Measurements from ENCODE around the gene MACC1.

MACC1 gene

GRCh38 chr7:20227291-20227795 lies 10.2 kb upstream of the MACC1 start:
- Histone ChIP-seq H3K9ac (ENCODE audit: low read depth, low read length) (no peak overlapping the region), H3K4me3 (ENCODE audit: low read depth, low read length) (no peak overlapping the region), H3K9me3 (ENCODE audit: control insufficient read depth, insufficient read depth, low read length) (no peaks in the 10 kb centered on the region), H3K4me1 (ENCODE audit: control insufficient read depth, insufficient read depth, low read length) (no peaks in the 10 kb centered on the region), H3K36me3 (ENCODE audit: control insufficient read depth, insufficient read depth, low read length) (no peaks in the 10 kb centered on the region), H3K27me3 (ENCODE audit: control insufficient read depth, insufficient read depth, low read length) (no peaks in the 10 kb centered on the region)

- no peak overlapping the region for H3K9ac ChIP-seq (ENCODE audit: low read depth, low read length)
- H3K36me3 ChIP-seq (ENCODE audit: control insufficient read depth, insufficient read depth, low read length): no peaks in the 10 kb centered on the region
- no peaks in the 10 kb centered on the region for H3K4me1 ChIP-seq (ENCODE audit: control insufficient read depth, insufficient read depth, low read length)
- H3K4me3 ChIP-seq (ENCODE audit: low read depth, low read length): no peak overlapping the region
- H3K27me3 ChIP-seq (ENCODE audit: control insufficient read depth, insufficient read depth, low read length): no peaks in the 10 kb centered on the region
- no peaks in the 10 kb centered on the region for H3K9me3 ChIP-seq (ENCODE audit: control insufficient read depth, insufficient read depth, low read length)
Measured at GRCh38 chr7:20226860-20227259, 9.7 kb upstream of the MACC1 start.

GRCh38 chr7:20225384-20225783 lies 8.2 kb upstream of the MACC1 start:
- Histone ChIP-seq H3K27me3 (ENCODE audit: control insufficient read depth, insufficient read depth, low read length) (no peaks in the 10 kb centered on the region), H3K4me1 (ENCODE audit: control insufficient read depth, insufficient read depth, low read length) (peaks cover 1% of the 10 kb centered on the region), H3K9ac (ENCODE audit: low read depth, low read length) (no peak overlapping the region), H3K36me3 (ENCODE audit: control insufficient read depth, insufficient read depth, low read length) (no peaks in the 10 kb centered on the region), H3K4me3 (ENCODE audit: low read depth, low read length) (no peak overlapping the region), H3K9me3 (ENCODE audit: control insufficient read depth, insufficient read depth, low read length) (no peaks in the 10 kb centered on the region)

- Histone ChIP-seq H3K27me3 (ENCODE audit: control insufficient read depth, insufficient read depth, low read length) (no peaks in the 10 kb centered on the region), H3K36me3 (ENCODE audit: control insufficient read depth, insufficient read depth, low read length) (no peaks in the 10 kb centered on the region), H3K4me1 (ENCODE audit: control insufficient read depth, insufficient read depth, low read length) (peaks cover 13% of the 10 kb centered on the region), H3K9me3 (ENCODE audit: control insufficient read depth, insufficient read depth, low read length) (no peaks in the 10 kb centered on the region), H3K9ac (ENCODE audit: low read depth, low read length) (no peak overlapping the region), H3K4me3 (ENCODE audit: low read depth, low read length) (no peak overlapping the region)
Measured at GRCh38 chr7:20224025-20224424, 6.8 kb upstream of the MACC1 start.

GRCh38 chr7:20223356-20223755 lies 6.2 kb upstream of the MACC1 start:
- Histone ChIP-seq H3K4me1 (ENCODE audit: control insufficient read depth, insufficient read depth, low read length) (peaks cover 19% of the 10 kb centered on the region), H3K9me3 (ENCODE audit: control insufficient read depth, insufficient read depth, low read length) (no peaks in the 10 kb centered on the region), H3K4me3 (ENCODE audit: low read depth, low read length) (no peak overlapping the region), H3K36me3 (ENCODE audit: control insufficient read depth, insufficient read depth, low read length) (no peaks in the 10 kb centered on the region), H3K27me3 (ENCODE audit: control insufficient read depth, insufficient read depth, low read length) (no peaks in the 10 kb centered on the region), H3K9ac (ENCODE audit: low read depth, low read length) (no peak overlapping the region)

GRCh38 chr7:20222219-20222828 lies 5.1 kb upstream of the MACC1 start:
- no peaks in the 10 kb centered on the region for H3K27me3 ChIP-seq (ENCODE audit: control insufficient read depth, insufficient read depth, low read length)
- H3K9ac ChIP-seq (ENCODE audit: low read depth, low read length): no peak overlapping the region
- H3K9me3 ChIP-seq (ENCODE audit: control insufficient read depth, insufficient read depth, low read length): no peaks in the 10 kb centered on the region
- no peak overlapping the region for H3K4me3 ChIP-seq (ENCODE audit: low read depth, low read length)
- peaks cover 19% of the 10 kb centered on the region for H3K4me1 ChIP-seq (ENCODE audit: control insufficient read depth, insufficient read depth, low read length)
- no peaks in the 10 kb centered on the region for H3K36me3 ChIP-seq (ENCODE audit: control insufficient read depth, insufficient read depth, low read length)

GRCh38 chr7:20220921-20221547 lies 3.9 kb upstream of the MACC1 start:
- H3K9ac ChIP-seq (ENCODE audit: low read depth, low read length): no peak overlapping the region

GRCh38 chr7:20220293-20220761 lies 3.1 kb upstream of the MACC1 start:
- Histone ChIP-seq H3K9ac (ENCODE audit: low read depth, low read length) (no peak overlapping the region), H3K9me3 (ENCODE audit: control insufficient read depth, insufficient read depth, low read length) (no peaks in the 10 kb centered on the region), H3K4me1 (ENCODE audit: control insufficient read depth, insufficient read depth, low read length) (peaks cover 19% of the 10 kb centered on the region), H3K27me3 (ENCODE audit: control insufficient read depth, insufficient read depth, low read length) (no peaks in the 10 kb centered on the region), H3K36me3 (ENCODE audit: control insufficient read depth, insufficient read depth, low read length) (no peaks in the 10 kb centered on the region), H3K4me3 (ENCODE audit: low read depth, low read length) (no peak overlapping the region)

More at GRCh38 chr7:20220921-20221547, 3.9 kb upstream of the MACC1 start:
- no peaks in the 10 kb centered on the region for H3K27me3 ChIP-seq (ENCODE audit: control insufficient read depth, insufficient read depth, low read length)
- H3K36me3 ChIP-seq (ENCODE audit: control insufficient read depth, insufficient read depth, low read length): no peaks in the 10 kb centered on the region
- H3K9me3 ChIP-seq (ENCODE audit: control insufficient read depth, insufficient read depth, low read length): no peaks in the 10 kb centered on the region
- H3K4me1 ChIP-seq (ENCODE audit: control insufficient read depth, insufficient read depth, low read length): peaks cover 19% of the 10 kb centered on the region
- H3K4me3 ChIP-seq (ENCODE audit: low read depth, low read length): no peak overlapping the region

- Histone ChIP-seq H3K4me1 (ENCODE audit: control insufficient read depth, insufficient read depth, low read length) (peaks cover 19% of the 10 kb centered on the region), H3K4me3 (ENCODE audit: low read depth, low read length) (no peak overlapping the region), H3K9ac (ENCODE audit: low read depth, low read length) (no peak overlapping the region), H3K27me3 (ENCODE audit: control insufficient read depth, insufficient read depth, low read length) (no peaks in the 10 kb centered on the region), H3K9me3 (ENCODE audit: control insufficient read depth, insufficient read depth, low read length) (no peaks in the 10 kb centered on the region), H3K36me3 (ENCODE audit: control insufficient read depth, insufficient read depth, low read length) (no peaks in the 10 kb centered on the region)
Measured at GRCh38 chr7:20219446-20220292, 2.5 kb upstream of the MACC1 start.

GRCh38 chr7:20219062-20219445 lies 1.9 kb upstream of the MACC1 start:
- Histone ChIP-seq H3K4me1 (ENCODE audit: control insufficient read depth, insufficient read depth, low read length) (peaks cover 19% of the 10 kb centered on the region), H3K9ac (ENCODE audit: low read depth, low read length) (no peak overlapping the region), H3K9me3 (ENCODE audit: control insufficient read depth, insufficient read depth, low read length) (no peaks in the 10 kb centered on the region), H3K27me3 (ENCODE audit: control insufficient read depth, insufficient read depth, low read length) (no peaks in the 10 kb centered on the region), H3K4me3 (ENCODE audit: low read depth, low read length) (no peak overlapping the region), H3K36me3 (ENCODE audit: control insufficient read depth, insufficient read depth, low read length) (no peaks in the 10 kb centered on the region)

- H3K27me3 ChIP-seq (ENCODE audit: control insufficient read depth, insufficient read depth, low read length): no peaks in the 10 kb centered on the region
- no peaks in the 10 kb centered on the region for H3K9me3 ChIP-seq (ENCODE audit: control insufficient read depth, insufficient read depth, low read length)
- H3K4me1 ChIP-seq (ENCODE audit: control insufficient read depth, insufficient read depth, low read length): peaks cover 19% of the 10 kb centered on the region
- H3K9ac ChIP-seq (ENCODE audit: low read depth, low read length): no peak overlapping the region
- no peaks in the 10 kb centered on the region for H3K36me3 ChIP-seq (ENCODE audit: control insufficient read depth, insufficient read depth, low read length)
- H3K4me3 ChIP-seq (ENCODE audit: low read depth, low read length): no peak overlapping the region
Measured at GRCh38 chr7:20218279-20218678, 1.1 kb upstream of the MACC1 start.
